Lower lobe of right lung (tissue), 2 donors: Measurements from ENCODE around the gene CSN1S1. TPM values are rescaled to one million over a fixed set of nuclear protein-coding genes. Genes with fewer than 3 reads are reported as not detected.

Experiments
- ATAC-seq, 2 donors: fragments of 200-7000 bp; cut with Tn5 transposase; one replicate each; pipeline ENCODE4 v1.9.1; 2020 to 2022; ENCODE audit warnings: mild to moderate bottlenecking in 2 of 2, moderate library complexity in 2 of 2
- DNase-seq: peaks from one replicate; pipeline ENCODE4 v3.0.0-alpha.2; 2020
- H3K27ac ChIP-seq: fragments of 200-600 bp; one replicate; pipeline ENCODE4 v1.8.0; 2022
- H3K27me3 ChIP-seq: fragments of 200-600 bp; one replicate; pipeline ENCODE4 v1.8.0; 2022; ENCODE audit warnings: low read depth
- H3K36me3 ChIP-seq: fragments of 200-600 bp; one replicate; pipeline ENCODE4 v1.8.0; 2022; ENCODE audit warnings: mild to moderate bottlenecking
- H3K4me1 ChIP-seq: fragments of 200-600 bp; one replicate; pipeline ENCODE4 v1.8.0; 2022
- H3K4me3 ChIP-seq: fragments of 200-600 bp; one replicate; pipeline ENCODE4 v1.8.0; 2022; ENCODE audit warnings: mild to moderate bottlenecking
- H3K9me3 ChIP-seq: fragments of 200-600 bp; one replicate; pipeline ENCODE4 v1.8.0; 2022
- intact Hi-C: fragments of 100-400 bp; cut with DNase I; formaldehyde crosslinking; loops from one replicate; pipeline ENCODE4 v1.11.0; 2022
- long read RNA-seq: library from polyadenylated mRNA; unstranded; transcript quantifications from one replicate; pipeline ENCODE4 v2.0.0, GENCODE V29; 2021
- total RNA-seq: library from RNA; stranded (reverse); fragmentation: NEBNext Ultra II Directional; extraction: Animal tissue kit (Norgen Biotek cat#: 25700); gene quantifications from one replicate; pipeline ENCODE4 v1.2.1, GENCODE V29; 2021
- TF ChIP-seq, protein P1 (sequence below): fragments of 200-600 bp; IDR thresholded peaks from one replicate; pipeline ENCODE4 v1.8.0; 2022; ENCODE audit warnings: antibody characterized with exemption, mild to moderate bottlenecking
- donor health status: DM: no; HTN: yes; CAD: no; lungs with severe emphysema.

CSN1S1 gene, protein sequence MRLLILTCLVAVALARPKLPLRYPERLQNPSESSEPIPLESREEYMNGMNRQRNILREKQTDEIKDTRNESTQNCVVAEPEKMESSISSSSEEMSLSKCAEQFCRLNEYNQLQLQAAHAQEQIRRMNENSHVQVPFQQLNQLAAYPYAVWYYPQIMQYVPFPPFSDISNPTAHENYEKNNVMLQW
- total RNA-seq = not detected
- long read RNA-seq = 0 reads

DNA sequence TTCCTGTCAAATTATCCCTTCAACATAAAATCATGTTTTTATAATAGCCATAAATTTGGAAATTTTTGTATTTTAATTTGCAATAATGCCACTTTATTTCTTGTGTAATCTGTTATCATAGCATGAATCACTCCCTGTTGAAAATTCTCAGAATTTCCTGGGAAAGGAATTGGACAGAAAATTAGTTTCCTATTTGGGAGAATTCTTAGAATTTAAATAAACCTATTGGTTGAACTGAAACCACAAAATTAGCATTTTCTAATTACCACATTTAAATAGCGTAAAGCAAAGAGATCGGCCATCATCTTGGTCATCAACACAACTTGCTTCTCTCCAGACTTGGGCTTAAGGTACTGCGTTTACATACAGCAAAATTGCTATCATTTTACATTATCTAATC lies at the start of gene CSN1S1:
Gene CSN1S1, plus strand, starts transcription at position 301 of the 400 bp plus-strand sequence. CDS start 1,488 bp downstream, outside the sequence.
- Histone ChIP-seq H3K36me3 (no peaks in the 10 kb centered on the region), H3K4me3 (no peak within 1 kb of the TSS), H3K4me1 (no peaks in the 10 kb centered on the region), H3K27me3 (no peaks in the 10 kb centered on the region), H3K27ac (no peak within 1 kb of the TSS), H3K9me3 (no peaks in the 10 kb centered on the region)
- TF ChIP-seq, protein P1, sequence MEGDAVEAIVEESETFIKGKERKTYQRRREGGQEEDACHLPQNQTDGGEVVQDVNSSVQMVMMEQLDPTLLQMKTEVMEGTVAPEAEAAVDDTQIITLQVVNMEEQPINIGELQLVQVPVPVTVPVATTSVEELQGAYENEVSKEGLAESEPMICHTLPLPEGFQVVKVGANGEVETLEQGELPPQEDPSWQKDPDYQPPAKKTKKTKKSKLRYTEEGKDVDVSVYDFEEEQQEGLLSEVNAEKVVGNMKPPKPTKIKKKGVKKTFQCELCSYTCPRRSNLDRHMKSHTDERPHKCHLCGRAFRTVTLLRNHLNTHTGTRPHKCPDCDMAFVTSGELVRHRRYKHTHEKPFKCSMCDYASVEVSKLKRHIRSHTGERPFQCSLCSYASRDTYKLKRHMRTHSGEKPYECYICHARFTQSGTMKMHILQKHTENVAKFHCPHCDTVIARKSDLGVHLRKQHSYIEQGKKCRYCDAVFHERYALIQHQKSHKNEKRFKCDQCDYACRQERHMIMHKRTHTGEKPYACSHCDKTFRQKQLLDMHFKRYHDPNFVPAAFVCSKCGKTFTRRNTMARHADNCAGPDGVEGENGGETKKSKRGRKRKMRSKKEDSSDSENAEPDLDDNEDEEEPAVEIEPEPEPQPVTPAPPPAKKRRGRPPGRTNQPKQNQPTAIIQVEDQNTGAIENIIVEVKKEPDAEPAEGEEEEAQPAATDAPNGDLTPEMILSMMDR = no peak
- DNase-seq = no peak
- ATAC-seq = no peak
- intact Hi-C loops = no loop called here

DNA sequence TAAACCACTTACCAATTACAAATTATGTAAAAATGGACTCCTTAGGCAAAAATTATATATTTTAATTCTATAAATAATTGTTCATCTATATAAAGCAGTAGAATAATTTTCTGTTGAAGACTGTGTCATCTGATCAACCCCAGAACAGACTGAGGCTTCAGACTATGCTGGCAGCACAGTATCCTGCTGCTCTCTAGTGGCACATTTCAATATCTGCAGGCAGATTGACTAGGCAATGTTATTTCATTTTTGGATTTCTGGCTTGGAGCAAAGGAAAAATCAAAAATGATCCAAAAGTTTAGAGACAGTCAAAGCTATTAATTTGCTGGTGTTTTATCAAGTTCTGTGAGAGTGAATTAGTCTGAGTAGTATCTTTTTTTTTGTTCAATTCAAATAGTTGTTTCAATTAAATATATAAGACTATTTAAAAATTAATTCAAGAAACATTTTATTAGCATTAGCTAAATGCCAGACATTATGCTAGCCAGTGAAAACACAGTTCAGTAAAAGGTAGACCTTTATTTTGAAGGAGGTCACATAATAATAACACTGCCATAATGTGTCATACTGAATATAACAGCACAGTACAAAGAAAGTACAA lies 49.6 kb upstream of the CSN1S1 start:
- Histone ChIP-seq H3K27me3 (no peaks in the 10 kb centered on the region), H3K4me1 (no peaks in the 10 kb centered on the region), H3K4me3 (no peak overlapping the region), H3K9me3 (peaks cover 4% of the 10 kb centered on the region), H3K27ac (no peak overlapping the region), H3K36me3 (no peaks in the 10 kb centered on the region)
- intact Hi-C loops = no loop called here
- ATAC-seq (peak; percentile 84 to 89), DNase-seq (no peak)
- TF ChIP-seq, protein P1 = peak; percentile 83

DNA sequence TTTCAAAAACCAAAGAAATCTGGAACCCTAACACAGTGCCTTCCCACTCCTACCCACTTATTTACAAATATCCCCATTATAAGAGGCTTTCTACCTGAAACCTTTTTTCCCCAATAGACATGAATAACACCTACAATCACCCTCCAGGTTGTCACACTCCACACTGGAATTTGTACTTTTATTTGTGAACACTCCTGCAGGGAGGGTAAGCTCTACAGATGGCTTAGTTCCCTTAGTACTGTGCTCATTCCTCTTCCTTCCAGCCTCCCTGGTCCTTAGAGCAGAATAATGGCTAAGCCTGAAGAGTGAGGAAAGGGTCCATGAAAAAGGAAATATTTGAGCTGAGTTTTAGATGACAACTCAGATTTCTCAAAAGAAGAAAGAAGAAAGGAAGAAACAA lies 48.7 kb upstream of the CSN1S1 start:
- H3K9me3 ChIP-seq = peaks cover 4% of the 10 kb centered on the region
- no peak overlapping the region for H3K4me3 ChIP-seq
- DNase-seq (no peak), ATAC-seq (no peak)
- no peaks in the 10 kb centered on the region for H3K27me3 ChIP-seq
- no peaks in the 10 kb centered on the region for H3K4me1 ChIP-seq
- TF ChIP-seq, protein P1 = no peak
- H3K36me3 ChIP-seq = no peaks in the 10 kb centered on the region
- intact Hi-C loops = no loop called here
- no peak overlapping the region for H3K27ac ChIP-seq

DNA sequence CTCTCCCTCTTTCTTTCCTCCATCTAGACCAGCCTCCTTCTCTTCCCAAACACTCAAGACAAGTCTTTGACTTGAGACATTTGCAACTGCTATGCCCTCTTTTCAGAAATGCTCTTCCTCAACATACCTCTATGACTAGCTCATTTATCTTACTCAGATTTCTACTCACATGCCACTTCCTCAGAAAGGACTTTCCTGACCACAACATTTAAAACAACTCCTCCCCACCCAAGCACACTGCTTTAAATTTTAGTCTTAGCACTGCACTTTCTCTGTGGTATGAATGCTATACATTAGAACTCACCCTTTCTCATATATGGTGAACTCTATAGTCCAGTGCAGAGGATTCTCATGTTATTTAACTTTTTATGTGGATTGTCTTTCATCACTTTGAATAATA lies 42.5 kb upstream of the CSN1S1 start:
- H3K4me3 ChIP-seq = no peak overlapping the region
- H3K36me3 ChIP-seq = no peaks in the 10 kb centered on the region
- DNase-seq (no peak), ATAC-seq (no peak)
- peaks cover 4% of the 10 kb centered on the region for H3K9me3 ChIP-seq
- no peak overlapping the region for H3K27ac ChIP-seq
- intact Hi-C loops = no loop called here
- TF ChIP-seq, protein P1 = no peak
- no peaks in the 10 kb centered on the region for H3K27me3 ChIP-seq
- no peaks in the 10 kb centered on the region for H3K4me1 ChIP-seq

DNA sequence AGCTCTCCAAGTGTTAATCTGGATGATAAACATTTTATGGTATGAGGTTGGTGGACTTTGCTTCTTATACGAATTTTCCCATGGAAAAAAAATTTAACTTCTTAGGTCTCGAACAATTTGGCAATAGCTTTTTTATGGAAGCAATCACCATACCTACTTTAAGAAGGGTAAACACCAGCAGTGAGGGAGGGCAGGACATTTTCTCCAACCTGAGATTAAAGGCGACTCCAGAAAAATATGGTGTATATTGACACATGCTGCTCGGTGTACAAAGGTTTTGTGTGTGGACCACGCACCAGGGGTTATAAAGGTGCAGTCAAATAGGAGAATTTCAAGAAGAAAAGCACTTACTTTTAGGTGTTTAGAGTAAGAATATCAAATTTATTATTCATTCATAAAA lies 36.7 kb upstream of the CSN1S1 start:
- Histone ChIP-seq H3K4me3 (no peak overlapping the region), H3K27me3 (no peaks in the 10 kb centered on the region), H3K27ac (no peak overlapping the region), H3K36me3 (no peaks in the 10 kb centered on the region), H3K9me3 (no peaks in the 10 kb centered on the region), H3K4me1 (no peaks in the 10 kb centered on the region)
- intact Hi-C loops = no loop called here
- DNase-seq = no peak
- no peak for ATAC-seq
- TF ChIP-seq, protein P1 = no peak
